HepG2 (cell line): Measurements from ENCODE around the gene FAM117B.

Source experiments
- ATF7 ChIP-seq, 2 experiments: fragments of 450-650 bp in 1 of 2; sonication (generic) in 1 of 2; formaldehyde crosslinking in 1 of 2; IDR thresholded peaks; 2 replicates each; pipeline versions ENCODE4 v1.4.0 to v1.6.1; 2016 to 2020; ENCODE audit warnings: antibody characterized with exemption in 1 of 2, mild to moderate bottlenecking in 1 of 2, missing genetic modification reagents in 1 of 2
- CTCF ChIP-seq: sonication (generic); formaldehyde crosslinking; IDR thresholded peaks from 2 replicates; pipeline ENCODE4 v1.5.0; 2020; ENCODE audit warnings: mild to moderate bottlenecking, missing genetic modification reagents, moderate library complexity
- E2F5 ChIP-seq: sonication (generic); formaldehyde crosslinking; conservative IDR thresholded peaks from 2 replicates; pipeline ENCODE4 v1.4.0; 2020; ENCODE audit warnings: missing genetic modification reagents
- GABPB1 ChIP-seq: IDR thresholded peaks from 2 replicates; pipeline ENCODE4 v1.6.1; 2016; ENCODE audit warnings: mild to moderate bottlenecking, missing genetic modification reagents, moderate library complexity, missing compliant biosample characterization
- RELA ChIP-seq: sonication (generic); formaldehyde crosslinking; IDR thresholded peaks from 2 replicates; pipeline ENCODE4 v1.4.0; 2020; ENCODE audit warnings: missing genetic modification reagents
- ZNF574 ChIP-seq: sonication (generic); formaldehyde crosslinking; IDR thresholded peaks from 2 replicates; pipeline ENCODE4 v1.4.0; 2020; ENCODE audit warnings: missing genetic modification reagents
- ZNF749 ChIP-seq: sonication (generic); formaldehyde crosslinking; IDR thresholded peaks from 2 replicates; pipeline ENCODE4 v1.8.0; 2022; ENCODE audit warnings: mild to moderate bottlenecking, missing genetic modification reagents, moderate library complexity, borderline replicate concordance
- ZZZ3 ChIP-seq: sonication (generic); formaldehyde crosslinking; IDR thresholded peaks from 2 replicates; pipeline ENCODE4 v1.4.0; 2020; ENCODE audit warnings: missing genetic modification reagents, mild to moderate bottlenecking, borderline replicate concordance

GRCh38 chr2:202757339-202757738 is 122.6 kb downstream of the FAM117B start:
- TF ChIP-seq GABPB1 (CRISPR knock-in tag) (no peak), RELA (no peak), ZZZ3 (CRISPR knock-in tag) (no peak), ZNF574 (no peak), ATF7 (IDR thresholded peaks at IDR 0.05) (no peak), ATF7 (CRISPR knock-in tag; IDR thresholded peaks at IDR 0.05) (no peak), E2F5 (no peak), CTCF (CRISPR knock-in tag) (no peak), ZNF749 (CRISPR knock-in tag) (no peak)
